GM12864 (cell line): ENCODE data around the gene FIGLA.
"Not testable (repeated sequence)": the region's sequence is repeated elsewhere in the genome, so short reads cannot be mapped to it uniquely, and the experiment has no call there.

Source experiments
- DNase-seq: peaks from one replicate; pipeline ENCODE4 v3.0.0-alpha.2; 2011; ENCODE audit warnings: low read depth
- H3K4me3 ChIP-seq: 2 replicates; pipeline ENCODE4 v1.5.1; 2011; ENCODE audit warnings: mild to moderate bottlenecking, low read depth, low read length, control low read depth
- CTCF ChIP-seq: IDR thresholded peaks from 2 replicates; pipeline ENCODE4 v1.5.1; 2011; ENCODE audit warnings: low read depth, mild to moderate bottlenecking, moderate library complexity, low read length, control low read depth, inconsistent platforms; ENCODE audit errors: missing control alignments

FIGLA gene

GRCh38 chr2:70743068-70743467 is 47.4 kb downstream of the FIGLA start:
- no peak for DNase-seq
- TF ChIP-seq CTCF, result no peak
- no peak overlapping the region for H3K4me3 ChIP-seq

- not testable (repeated sequence) for H3K4me3 ChIP-seq, DNase-seq
Observed at GRCh38 chr2:70739492-70739891, 51.0 kb downstream of the FIGLA start.

GRCh38 chr2:70738159-70738558 is 52.3 kb downstream of the FIGLA start:
- H3K4me3 ChIP-seq, result no peak overlapping the region
- TF ChIP-seq CTCF, result no peak
- DNase-seq, result no peak

GRCh38 chr2:70735071-70735470 is 55.4 kb downstream of the FIGLA start:
- TF ChIP-seq CTCF, result no peak
- H3K4me3 ChIP-seq, result no peak overlapping the region

GRCh38 chr2:70733646-70734180 is 56.7 kb downstream of the FIGLA start:
- no peak overlapping the region for H3K4me3 ChIP-seq
- DNase-seq, result no peak
- TF ChIP-seq CTCF, result no peak

More at GRCh38 chr2:70735071-70735470, 55.4 kb downstream of the FIGLA start:
- no peak for DNase-seq

- DNase-seq, result no peak
- no peak overlapping the region for H3K4me3 ChIP-seq
- no peak for TF ChIP-seq CTCF
Observed at GRCh38 chr2:70732766-70733645, 57.4 kb downstream of the FIGLA start.

GRCh38 chr2:70730730-70731129 is 59.7 kb downstream of the FIGLA start:
- DNase-seq, result no peak
- no peak overlapping the region for H3K4me3 ChIP-seq
- no peak for TF ChIP-seq CTCF
